ENCODE data around the gene DSTN.
A peak's percentile ranks its signal among the peaks of the same experiment; 100 is the strongest.

DSTN gene

GRCh38 chr20:17625246-17626051 lies 55.6 kb downstream of the DSTN start:
- no peak for DNase-seq

- no peak for DNase-seq
These were observed 56.5 kb downstream of the DSTN start for GRCh38 chr20:17626217-17627007.

- no peak for DNase-seq
These were observed 57.5 kb downstream of the DSTN start for GRCh38 chr20:17627101-17627955.

GRCh38 chr20:17628101-17628841 lies 58.4 kb downstream of the DSTN start:
- DNase-seq: no peak

- DNase-seq: no peak
These were observed 59.1 kb downstream of the DSTN start for GRCh38 chr20:17629025-17629424.

- DNase-seq: no peak
These were observed 59.8 kb downstream of the DSTN start for GRCh38 chr20:17629678-17630089.

- no peak for DNase-seq
These were observed 60.4 kb downstream of the DSTN start for GRCh38 chr20:17630151-17630805.

- DNase-seq: no peak
These were observed 60.9 kb downstream of the DSTN start for GRCh38 chr20:17630806-17631195.

GRCh38 chr20:17631576-17632319 lies 61.9 kb downstream of the DSTN start:
- no peak for DNase-seq

- DNase-seq: no peak
These were observed 63.5 kb downstream of the DSTN start for GRCh38 chr20:17633221-17633849.

GRCh38 chr20:17633850-17634500 lies 64.1 kb downstream of the DSTN start:
- DNase-seq: no peak

GRCh38 chr20:17634661-17635331 lies 64.9 kb downstream of the DSTN start:
- no peak for DNase-seq

- no peak for DNase-seq
These were observed 65.7 kb downstream of the DSTN start for GRCh38 chr20:17635332-17636244.

- DNase-seq: peak; percentile 48
These were observed 66.9 kb downstream of the DSTN start for GRCh38 chr20:17636523-17637412.

- no peak for DNase-seq
These were observed 67.5 kb downstream of the DSTN start for GRCh38 chr20:17637413-17637780.

- DNase-seq: no peak
These were observed 68.2 kb downstream of the DSTN start for GRCh38 chr20:17637985-17638640.

Measured in NCI-H2171 treated with DMSO at 0.1 percent for 48 hours (cell line).